Activated T-cell treated with anti-CD3 and anti-CD28 coated beads for 48 hours (primary cell): ENCODE results near the gene ZBTB38.

Experiments
- DNase-seq: peaks from one replicate; pipeline ENCODE4 v3.0.0-alpha.2; 2020; ENCODE audit warnings: low read depth

ZBTB38 gene

DNA sequence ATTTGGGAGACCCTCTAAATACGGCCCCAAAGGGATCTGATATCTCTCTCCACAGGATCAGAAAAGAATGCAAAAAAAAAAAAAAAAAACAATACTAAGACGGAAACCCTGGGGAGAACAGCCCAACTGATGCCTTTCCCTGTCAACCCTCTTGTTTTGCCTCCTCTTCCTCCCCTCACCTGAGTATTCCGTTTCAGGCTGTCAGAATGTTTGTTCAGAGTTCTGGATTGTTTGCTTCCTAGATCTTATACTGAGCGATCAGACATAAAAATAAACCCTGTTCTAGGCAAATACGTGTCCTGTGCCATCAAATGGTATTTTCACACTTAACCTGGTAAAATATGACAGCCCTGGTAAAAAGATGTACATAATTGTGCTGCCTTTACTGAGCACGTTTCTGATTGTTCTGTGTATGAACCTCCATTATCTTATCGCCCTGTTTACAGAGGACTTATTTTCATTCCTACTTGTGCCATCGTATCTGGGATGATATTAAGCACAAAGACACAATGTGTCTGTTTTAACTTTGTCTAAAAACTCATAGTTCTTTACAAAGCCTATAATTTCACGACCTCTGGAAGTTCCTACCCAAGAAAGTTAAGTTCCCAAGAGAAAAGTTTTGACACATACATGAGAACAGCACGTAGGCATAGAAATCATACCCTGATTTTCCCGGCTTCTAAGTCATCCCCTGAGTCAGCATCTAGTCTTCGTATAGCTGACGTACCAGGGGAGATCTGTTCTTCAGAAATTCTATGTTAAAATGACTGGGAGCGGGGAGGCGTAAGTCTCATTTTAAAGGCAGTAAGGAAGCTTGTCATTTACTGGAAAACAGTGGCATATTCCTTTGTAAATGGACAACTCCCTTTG, 856 bp downstream of the ZBTB38 start:
- no peak for DNase-seq

DNA sequence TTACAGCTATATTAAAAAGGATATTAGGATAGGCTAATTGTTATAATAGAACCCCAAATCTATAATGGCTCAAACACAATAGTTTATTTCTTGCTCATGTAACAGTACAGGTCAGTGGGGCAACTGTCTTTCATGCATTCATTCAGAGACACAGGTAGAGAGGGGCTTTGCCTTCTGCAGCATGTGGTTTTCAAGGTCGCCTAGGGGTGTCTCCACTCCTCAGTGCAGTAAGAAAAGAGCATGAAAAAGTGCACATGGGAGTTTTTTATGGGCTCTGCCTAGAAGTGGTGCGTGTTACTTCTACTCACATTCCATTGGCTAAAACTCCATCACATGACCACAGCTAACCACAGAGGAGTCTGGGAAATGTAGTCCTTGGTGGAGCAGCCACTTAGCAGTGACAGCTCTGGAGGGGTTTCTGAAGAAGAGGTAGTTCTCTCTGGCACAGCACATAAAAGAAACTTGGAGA, 1.8 kb downstream of the ZBTB38 start:
- DNase-seq: peak; percentile 23

DNA sequence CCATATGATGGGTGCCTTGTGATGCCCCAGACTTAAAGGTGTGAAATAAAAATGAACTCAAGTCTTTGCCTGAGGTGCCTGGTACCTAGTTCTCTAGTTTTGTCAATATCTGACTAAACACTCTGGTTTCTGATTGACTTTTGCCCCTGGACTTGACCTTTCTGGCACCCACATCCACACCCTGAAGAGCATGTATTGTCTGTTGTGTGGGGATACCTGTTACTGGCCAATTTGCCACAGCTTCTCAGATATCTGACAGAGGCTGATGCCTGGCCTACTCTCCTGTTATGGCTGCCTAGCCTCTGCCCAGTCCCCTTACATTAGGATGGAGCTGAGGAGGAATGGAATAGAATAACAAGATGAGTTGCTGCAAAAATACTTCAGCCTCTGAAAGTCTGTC, 3.6 kb downstream of the ZBTB38 start:
- DNase-seq: no peak

DNA sequence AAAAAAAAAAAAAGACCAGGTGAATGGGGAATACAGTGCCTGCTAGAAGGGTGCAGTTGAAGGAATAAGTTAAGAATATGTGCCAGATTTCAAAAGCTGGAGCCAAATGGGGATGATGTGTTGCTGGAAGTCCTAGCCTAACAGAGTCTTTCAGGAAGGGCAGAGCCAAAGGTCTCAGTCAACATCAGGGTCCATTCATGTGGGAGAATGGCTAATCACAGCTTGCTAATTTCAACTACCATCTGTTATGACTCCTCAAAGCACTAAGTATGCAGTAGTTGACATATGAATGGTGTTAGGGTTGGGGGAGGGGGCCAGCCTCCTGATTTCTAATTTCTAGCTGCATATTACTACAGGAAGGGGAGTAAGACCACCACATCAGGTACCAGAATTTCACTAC, 4.4 kb downstream of the ZBTB38 start:
- no peak for DNase-seq

DNA sequence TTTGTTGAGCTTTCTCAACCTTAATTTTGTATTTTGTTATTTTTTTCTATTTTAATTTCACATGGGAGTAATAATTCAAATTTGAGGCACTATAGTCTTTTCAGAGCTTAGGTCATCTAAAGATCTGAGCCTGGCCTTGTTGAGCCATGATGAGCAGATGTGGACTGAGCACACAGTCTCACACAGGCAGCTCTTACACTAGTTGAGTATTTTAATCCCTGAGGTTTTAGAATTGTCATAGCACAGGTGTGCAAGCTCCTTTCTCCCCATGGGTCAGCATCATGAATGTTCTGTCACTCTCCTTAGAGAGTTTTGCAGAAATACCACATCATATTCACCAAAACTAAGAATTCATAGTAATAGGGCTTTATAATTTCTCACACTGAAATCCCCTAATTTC, 4.9 kb downstream of the ZBTB38 start:
- DNase-seq: no peak

DNA sequence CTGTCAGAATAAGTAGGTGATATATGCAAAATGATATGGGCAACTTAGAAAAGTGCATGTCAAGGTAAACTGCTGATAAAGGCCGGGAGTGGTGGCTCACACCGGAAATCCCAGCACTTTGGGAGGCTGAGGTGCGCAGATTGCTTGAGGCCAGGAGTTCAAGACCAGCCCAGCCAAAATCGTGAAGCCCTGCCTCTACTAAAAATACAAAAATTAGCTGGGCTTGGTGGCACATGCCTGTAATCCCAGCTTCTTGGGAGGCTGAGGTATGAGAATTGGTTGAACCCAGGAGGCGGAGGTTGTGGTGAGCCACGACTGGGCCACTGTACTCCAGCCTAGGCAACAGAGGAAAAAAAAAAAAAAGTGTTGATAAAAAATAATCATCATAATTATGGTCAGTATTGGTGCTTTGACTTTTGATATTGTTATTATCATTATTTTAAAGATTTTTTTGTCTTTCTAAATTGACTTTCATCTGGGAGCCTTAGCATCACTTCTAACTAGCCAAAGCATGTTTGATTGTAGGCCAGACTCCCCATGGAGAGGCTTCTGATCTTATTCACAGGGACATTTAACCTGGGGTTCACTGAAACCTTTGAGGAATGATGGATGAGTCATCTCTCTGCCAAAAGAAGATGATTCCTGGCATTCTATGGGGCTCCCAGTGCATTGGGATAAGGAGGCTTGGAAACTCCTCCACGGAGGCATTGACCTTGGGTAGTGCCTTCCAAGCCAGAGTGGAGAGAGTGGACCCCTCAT, 5.6 kb downstream of the ZBTB38 start:
- no peak for DNase-seq

DNA sequence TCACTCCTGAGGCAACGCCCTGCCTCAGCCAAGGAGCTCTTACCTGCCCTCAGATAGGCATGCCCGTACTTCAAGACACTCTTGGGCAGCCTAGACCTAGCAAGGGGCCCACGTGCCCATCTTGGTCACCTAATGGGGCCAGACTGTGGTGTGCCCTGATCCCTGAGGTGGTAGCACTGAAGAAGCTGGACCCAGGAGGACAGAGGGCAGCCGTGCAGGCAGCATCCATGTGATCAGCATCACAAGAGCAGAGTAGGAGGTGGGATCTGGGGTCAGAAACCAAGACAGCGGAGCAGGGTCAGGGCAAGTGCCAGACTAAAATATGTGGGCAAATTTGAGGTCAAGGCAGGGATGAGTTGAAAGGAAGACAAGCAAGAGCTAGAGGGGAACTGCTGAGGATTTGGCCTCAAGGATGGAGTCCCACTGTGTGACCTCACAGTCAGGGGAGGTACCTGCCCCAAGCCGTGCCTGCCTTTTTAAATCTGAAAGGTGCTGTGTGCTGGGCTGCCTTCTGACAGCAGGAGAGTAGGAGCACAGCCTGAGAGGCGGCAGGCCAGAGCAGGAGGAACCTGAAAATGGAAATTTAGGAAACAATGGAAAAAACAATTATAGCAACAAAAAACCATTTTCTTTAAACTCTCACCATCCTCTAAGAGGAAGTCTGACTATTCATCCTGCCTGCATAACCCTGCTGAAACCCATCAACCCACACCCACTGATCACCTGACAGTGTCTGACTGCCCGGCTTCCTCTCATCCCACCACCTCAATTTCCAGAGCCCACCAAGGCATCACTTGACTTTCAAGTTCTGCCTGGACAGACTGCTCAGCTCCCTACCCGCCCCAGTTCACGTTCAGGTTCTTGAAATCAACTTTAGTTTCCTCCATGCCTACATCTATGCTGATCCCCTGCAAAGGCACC, 7.3 kb downstream of the ZBTB38 start:
- no peak for DNase-seq

DNA sequence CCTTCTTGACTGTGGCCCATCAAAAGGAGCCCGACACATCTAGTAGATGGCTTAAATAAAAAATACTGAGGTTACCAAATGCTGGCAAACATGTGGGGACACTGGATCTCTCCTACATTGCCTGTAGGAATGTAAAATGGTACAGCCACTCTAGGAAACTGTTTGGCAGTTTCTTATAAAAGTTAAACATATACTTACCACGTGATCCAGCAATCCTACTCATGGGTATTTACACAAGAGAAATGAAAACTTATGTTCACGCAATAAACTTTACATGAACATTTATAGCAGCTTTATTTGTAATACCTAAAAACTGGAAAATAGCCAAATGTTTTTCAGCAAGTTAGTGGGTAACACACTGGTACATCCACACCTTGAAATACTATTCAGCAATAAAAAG, 9.1 kb downstream of the ZBTB38 start:
- no peak for DNase-seq

DNA sequence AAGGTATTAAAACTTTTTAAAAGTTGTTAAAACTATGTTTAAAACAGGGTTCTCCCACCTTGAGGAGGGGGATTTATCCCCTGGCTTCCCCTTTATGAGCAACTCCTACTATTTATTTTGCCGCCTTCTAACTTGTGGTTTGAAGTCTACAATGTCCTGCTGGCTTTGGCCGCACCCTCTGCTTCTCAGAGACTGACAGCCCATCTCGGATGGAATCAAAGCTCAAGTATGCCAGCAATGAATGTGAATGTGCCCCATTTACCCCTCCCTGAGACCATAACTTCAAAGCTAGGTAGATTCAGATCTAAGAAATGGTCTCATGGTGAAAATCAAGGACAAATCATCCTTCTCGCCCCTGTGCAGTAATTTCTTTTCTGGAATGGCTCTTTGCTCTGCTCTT, 10.3 kb downstream of the ZBTB38 start:
- no peak for DNase-seq

DNA sequence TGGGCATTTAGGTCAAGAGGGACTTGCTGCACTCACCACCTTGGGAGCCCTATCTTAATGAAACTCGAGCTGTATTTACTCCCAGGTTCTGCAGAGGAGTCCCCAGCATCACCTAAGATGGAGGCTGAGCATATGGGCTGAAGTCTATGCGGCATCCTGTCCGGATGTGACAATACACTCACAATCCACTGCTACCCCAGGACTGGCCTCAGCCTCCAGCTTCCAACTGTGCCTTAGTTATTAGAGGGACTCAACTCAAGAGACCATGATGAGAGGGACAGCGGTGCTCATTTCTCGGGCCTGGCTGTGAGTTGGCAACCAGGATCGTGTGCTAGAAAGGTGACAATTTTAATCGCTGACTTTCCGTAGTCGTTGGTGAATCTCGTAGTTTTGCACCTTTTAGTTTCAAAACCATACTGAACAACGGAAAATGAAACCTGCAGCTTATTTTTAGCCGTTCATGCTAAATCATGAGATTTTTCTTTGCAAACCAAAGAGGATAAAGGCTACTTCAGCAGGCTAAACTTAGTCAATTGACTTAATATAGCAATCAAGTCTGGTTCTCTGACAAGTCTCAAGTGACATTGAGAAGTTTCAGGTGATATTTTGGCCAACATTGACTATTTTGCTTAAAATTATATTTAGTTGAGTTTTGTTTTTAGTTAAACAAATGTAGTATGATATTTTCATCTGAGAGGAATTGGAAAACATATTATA, 11.1 kb downstream of the ZBTB38 start:
- no peak for DNase-seq

DNA sequence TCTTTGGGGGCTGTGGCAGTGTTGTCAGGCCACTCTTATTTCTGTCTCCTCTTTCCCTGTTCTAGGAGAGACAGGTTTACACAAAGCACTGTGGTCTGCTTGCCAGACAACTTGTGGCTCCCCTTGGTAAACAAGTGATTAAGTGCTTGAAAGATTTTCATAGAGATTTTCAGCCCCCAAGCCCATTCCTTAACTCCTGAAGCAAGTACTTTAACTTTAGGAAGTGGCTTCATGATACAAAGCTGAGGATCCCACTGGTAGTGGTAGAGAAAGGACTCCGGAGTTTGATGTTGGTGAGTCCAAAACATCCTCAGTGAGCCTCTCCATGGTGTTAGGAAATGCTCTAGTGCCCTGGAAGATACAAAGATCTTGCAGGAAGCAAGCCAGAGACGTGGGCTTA, 12.0 kb downstream of the ZBTB38 start:
- DNase-seq: no peak

DNA sequence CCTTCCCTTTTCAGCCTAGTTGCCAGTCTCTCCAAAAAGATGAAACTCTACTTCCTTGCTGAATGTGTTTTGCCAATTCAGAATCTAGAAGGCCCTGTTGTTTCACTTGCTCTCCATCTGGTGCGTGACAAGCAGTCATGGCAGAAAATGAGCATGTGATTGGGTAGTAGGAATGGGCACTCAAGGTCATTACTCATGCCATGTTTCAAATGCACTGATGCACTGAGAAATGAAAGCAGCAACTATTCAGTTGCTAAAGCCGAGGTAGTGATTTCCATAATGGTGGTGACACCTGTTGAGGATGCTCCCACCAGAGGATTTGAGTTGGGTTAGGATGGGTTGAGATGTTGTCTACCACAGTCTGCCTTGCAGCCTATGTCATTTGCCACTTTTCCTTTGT, 12.7 kb downstream of the ZBTB38 start:
- no peak for DNase-seq

DNA sequence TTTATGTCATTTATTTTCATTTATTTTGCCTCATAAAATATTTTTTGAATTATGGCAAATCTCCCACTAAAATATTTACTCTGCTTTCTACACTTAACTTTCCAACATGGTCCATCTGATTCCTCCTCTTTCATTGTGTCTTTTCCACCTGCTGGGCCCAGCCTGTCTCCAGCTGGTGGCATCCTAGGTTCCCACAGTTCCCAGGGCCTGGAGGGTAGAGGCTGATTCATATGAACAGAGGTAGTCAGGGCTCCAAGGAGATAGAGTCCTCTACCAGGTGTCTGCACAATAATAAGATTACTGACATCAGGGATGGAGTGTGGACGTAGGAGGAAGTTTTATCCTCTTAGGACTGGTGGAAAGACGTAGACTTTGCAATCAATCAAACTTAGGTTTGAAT, 14.3 kb downstream of the ZBTB38 start:
- no peak for DNase-seq

DNA sequence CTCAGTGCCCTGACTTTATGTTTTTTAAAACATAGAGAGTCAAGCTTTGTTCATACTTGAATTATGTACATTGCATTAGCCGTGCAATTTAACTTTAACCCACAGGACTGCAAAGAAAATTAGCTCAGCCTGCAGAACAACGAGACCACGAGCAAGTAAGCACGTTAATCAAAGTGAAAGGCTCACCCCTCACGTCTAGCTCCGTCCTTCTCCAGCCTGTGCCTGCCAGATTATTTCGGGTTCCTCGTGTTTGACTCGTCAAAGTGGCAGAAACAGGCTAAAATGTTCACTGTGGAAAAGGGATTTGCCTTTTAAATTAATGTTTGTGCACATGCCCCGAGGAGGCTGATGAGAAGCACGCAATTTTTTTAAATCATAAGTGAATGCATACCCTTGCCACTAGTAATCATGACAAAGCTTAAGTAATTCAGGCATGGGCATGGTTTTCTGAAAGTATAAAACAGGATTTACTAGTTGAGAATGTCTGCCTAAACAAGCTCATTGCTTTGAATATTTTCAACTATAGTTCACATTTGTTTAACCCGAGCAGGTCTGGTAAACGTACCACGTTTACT, 15.3 kb downstream of the ZBTB38 start:
- no peak for DNase-seq

DNA sequence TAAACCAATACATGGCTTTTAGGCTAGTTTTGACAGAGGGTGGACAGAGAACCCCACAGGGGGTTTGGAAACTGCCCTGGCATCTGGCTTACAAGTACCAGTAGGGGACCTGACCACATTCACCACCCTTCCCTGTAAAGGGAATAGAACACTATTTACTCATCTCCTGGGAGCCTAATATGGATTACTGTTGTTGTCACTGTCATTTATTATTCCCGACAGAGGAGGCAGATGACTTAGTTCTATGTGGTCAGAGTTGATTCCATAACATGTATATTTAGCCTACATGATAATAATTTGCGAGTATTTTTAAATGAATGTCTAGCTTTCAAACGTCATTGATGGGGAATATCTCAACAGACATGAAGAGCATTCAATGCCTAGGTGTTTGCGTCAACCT, 15.9 kb downstream of the ZBTB38 start:
- DNase-seq: no peak

DNA sequence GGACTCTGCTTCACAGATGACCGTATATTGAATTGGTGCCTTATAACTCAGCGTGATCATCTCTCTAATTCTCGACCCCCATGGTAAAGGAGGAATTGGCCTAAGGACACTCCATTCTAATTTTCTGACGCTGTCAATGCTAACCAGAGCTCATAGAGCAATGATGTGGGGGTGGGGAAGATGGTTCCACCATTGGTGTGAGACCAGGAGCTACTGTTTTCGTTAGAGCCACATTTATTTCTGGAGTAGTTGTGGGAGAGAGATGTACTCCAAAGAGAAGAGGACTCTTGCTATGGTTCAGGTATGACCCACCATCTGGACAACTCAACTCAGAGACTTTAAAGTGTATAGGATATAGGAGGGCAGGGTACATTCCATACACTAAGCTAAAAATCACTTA, 16.3 kb downstream of the ZBTB38 start:
- DNase-seq: no peak

DNA sequence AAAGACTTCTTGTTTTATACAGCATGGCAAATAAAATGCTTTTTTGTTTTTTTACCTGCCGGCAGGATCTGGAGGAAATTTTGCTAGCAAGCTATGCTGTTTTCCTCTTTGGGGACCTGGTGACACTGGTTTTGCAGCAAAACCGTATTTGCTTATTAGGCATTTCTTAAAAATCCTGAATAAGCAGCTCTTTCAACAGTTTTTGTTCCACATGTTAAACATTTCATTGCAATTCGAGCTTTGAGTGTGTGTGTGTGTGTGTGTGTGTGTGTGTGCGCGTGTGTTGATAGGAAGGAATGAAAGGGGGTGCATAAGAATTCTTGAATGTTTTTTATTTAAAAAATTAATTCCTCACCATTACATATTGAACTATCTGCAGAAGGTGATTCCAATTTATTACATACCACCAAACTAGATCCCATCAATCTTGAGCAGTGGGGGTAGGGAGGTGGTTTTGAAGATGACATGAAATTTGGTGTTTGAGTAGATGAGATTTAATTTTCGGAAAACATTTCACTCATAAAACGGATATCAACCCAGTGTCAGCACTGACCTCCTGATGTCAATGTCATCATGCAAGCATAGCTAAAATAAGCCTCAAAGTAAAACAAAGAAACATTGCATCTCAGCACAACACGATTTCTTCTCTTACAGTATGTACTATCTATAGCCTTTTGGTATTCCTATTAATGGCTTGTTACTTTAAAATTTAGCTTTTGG, 17.3 kb downstream of the ZBTB38 start:
- DNase-seq: no peak

DNA sequence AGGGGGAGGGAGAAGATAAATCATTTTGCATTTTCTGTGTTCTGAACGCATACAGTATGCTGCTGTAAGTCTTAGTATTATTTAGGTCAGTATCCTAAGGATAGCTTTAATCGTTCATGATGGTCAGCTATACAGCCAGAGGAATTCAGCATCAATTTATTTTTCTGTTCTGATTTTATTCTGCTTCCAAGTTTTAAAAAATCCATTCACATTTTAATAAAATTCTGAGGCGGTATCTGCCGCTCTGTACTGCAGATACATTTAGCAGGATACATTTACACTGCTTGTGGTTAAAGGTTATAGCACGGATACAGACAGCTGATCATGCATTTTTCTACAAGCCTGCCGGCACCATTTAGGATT, 17.8 kb downstream of the ZBTB38 start:
- no peak for DNase-seq

DNA sequence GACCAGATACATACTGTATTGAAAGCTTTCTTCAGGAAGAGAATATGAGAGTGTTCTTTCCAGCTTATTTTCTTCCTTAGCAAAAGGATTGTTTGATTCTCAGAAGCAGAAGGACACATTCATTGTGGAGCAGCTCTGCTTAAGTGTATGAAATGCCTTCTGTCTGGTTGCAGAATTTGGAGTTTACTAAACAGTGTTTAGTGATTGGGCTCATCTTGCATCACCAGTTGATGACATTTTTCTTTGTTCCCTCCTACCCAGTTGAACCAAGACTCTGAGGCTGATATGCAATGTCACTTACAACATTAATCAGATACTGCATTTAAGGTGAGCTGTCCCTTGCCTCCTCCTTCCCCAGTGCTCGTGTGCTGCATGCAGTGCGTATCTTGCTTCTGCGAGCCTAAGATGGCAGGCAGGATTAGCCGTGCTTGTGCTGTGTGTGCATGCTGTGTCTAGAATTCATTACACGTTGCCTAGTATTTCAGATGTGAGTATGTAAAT, 18.4 kb downstream of the ZBTB38 start:
- no peak for DNase-seq

DNA sequence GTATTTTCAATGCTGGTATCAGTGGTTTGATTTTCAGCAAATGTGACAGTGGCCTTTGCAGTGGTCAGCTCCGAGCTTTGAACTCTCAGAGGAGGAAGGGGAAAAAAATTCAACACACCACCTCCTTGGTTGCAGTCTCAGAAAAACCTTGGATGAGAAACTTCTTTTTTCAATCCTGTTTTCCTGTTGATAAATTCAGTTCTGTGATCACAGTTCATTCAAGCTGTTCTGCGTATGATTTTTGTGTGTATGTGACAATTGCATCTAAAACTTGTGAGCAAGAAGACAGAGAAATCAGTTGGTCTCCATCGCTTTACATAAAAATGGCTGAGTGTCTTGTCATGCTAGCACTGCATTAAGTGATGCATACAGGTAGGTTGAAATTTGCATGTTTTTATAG, 19.2 kb downstream of the ZBTB38 start:
- no peak for DNase-seq

DNA sequence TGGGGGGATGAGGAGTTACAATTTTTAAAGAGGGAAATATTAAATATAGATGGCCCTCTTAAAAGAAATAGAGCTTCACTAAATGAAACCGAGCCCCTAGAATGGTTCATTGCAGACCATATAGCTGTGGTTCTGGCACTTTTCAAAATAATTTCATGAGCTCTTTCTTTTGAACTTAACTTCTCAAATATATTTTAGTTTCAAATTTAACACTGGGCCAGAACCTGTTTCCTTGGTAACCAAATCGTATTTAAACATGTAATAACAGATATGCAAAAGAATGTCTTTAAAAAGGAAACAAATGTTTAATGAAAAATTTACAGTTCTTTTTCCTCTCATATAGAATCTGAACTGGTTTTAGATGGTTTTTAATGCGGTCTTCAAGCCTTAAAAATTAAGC, 20.1 kb downstream of the ZBTB38 start:
- no peak for DNase-seq
